Measurements from ENCODE around the gene PLEKHG3. TPM values are rescaled to one million over a fixed set of nuclear protein-coding genes. Genes with fewer than 3 reads are reported as not detected.

PLEKHG3 gene
- total RNA-seq, 4 donors from 2014 or later, result 58.1 to 273 (median 94.7) TPM

- intact Hi-C loops (cut with DNase I; ENCODE audit: low total_unique reads) (no loop called here), in situ Hi-C loops (cut with MboI; ENCODE audit: low pct_ligation_motif_present in 1 of 4, low pct_unique_long_range_greater_than_20kb in 1 of 4, low sequenced_read_pairs in 3 of 4) (no loop called here)
- Histone ChIP-seq H3K4me3 (no peak overlapping the region), H3K36me3 (peaks cover 0 to 19% (median 8%) of the 10 kb centered on the region in 4 donors), H3K27ac (peak overlapping the region; percentile 67 to 91 (median 88)), H3K9me3 (no peaks in the 10 kb centered on the region), H3K4me1 (peaks cover 44 to 68% (median 66%) of the 10 kb centered on the region in 4 donors), H3K27me3 (no peaks in the 10 kb centered on the region)
- no peak for DNase-seq
- TF ChIP-seq POLR2AphosphoS5 (IDR thresholded peaks at IDR 0.05) (peak in 1 of 3 donors; percentile 11), EP300 (IDR thresholded peaks at IDR 0.05; ENCODE audit: low read depth) (no peak)
- WGBS, 2 donors (ENCODE audit: low coverage in 1 of 2), result 71 to 79% methylated on average over 4 to 6 of the region's 6 CpGs
Measured at GRCh38 chr14:64725879-64726584, 21.8 kb downstream of the PLEKHG3 start.

- peaks cover 0 to 24% (median 11%) of the 10 kb centered on the region in 4 donors for H3K36me3 ChIP-seq
- H3K27me3 ChIP-seq, result no peaks in the 10 kb centered on the region
- in situ Hi-C loops (cut with MboI; ENCODE audit: low pct_ligation_motif_present in 1 of 4, low pct_unique_long_range_greater_than_20kb in 1 of 4, low sequenced_read_pairs in 3 of 4), result no loop called here
- H3K4me1 ChIP-seq, result peaks cover 39 to 63% (median 61%) of the 10 kb centered on the region in 4 donors
- no peaks in the 10 kb centered on the region for H3K9me3 ChIP-seq
- DNase-seq, result peak; percentile 92
- intact Hi-C loops (cut with DNase I; ENCODE audit: low total_unique reads), result no loop called here
- H3K27ac ChIP-seq, result peak overlapping the region; percentile 67 to 91 (median 88)
- H3K4me3 ChIP-seq, result no peak overlapping the region
- TF ChIP-seq POLR2AphosphoS5 (IDR thresholded peaks at IDR 0.05) (peak in 2 of 3 donors; percentile 77 to 82), CTCF (IDR thresholded peaks at IDR 0.05) (no peak), EP300 (IDR thresholded peaks at IDR 0.05; ENCODE audit: low read depth) (peak; percentile 32), POLR2A (IDR thresholded peaks at IDR 0.05) (no peak)
- WGBS, 2 donors (ENCODE audit: low coverage in 1 of 2), result 40% methylated on average over 5 of the region's 5 CpGs; no CpG with 5 or more reads in 1 of the 2 donors
Measured at GRCh38 chr14:64726585-64726890, 22.3 kb downstream of the PLEKHG3 start.

- 93% methylated on average over 18 of the region's 22 CpGs; no CpG with 5 or more reads in 1 of the 2 donors for WGBS, 2 donors (ENCODE audit: low coverage in 1 of 2)
- H3K27me3 ChIP-seq, result no peaks in the 10 kb centered on the region
- in situ Hi-C loops (cut with MboI; ENCODE audit: low pct_ligation_motif_present in 1 of 4, low pct_unique_long_range_greater_than_20kb in 1 of 4, low sequenced_read_pairs in 3 of 4) (no loop called here), intact Hi-C loops (cut with DNase I; ENCODE audit: low total_unique reads) (no loop called here)
- peaks cover 0 to 34% (median 15%) of the 10 kb centered on the region in 4 donors for H3K36me3 ChIP-seq
- H3K4me3 ChIP-seq, result no peak overlapping the region
- H3K4me1 ChIP-seq, result peaks cover 32 to 53% (median 50%) of the 10 kb centered on the region in 4 donors
- H3K9me3 ChIP-seq, result no peaks in the 10 kb centered on the region
- H3K27ac ChIP-seq, result peak overlapping the region in 3 of 4 donors; percentile 67 to 91 (median 71)
- DNase-seq, result no peak
- no peak for TF ChIP-seq CTCF (IDR thresholded peaks at IDR 0.05)
- no peak for TF ChIP-seq EP300 (IDR thresholded peaks at IDR 0.05; ENCODE audit: low read depth)
- no peak for TF ChIP-seq POLR2AphosphoS5 (IDR thresholded peaks at IDR 0.05)
- no peak for TF ChIP-seq POLR2A (IDR thresholded peaks at IDR 0.05)
Measured at GRCh38 chr14:64727551-64728071, 23.4 kb downstream of the PLEKHG3 start.

GRCh38 chr14:64728106-64728505, 23.9 kb downstream of the PLEKHG3 start:
- intact Hi-C loops (cut with DNase I; ENCODE audit: low total_unique reads) (no loop called here), in situ Hi-C loops (cut with MboI; ENCODE audit: low pct_ligation_motif_present in 1 of 4, low pct_unique_long_range_greater_than_20kb in 1 of 4, low sequenced_read_pairs in 3 of 4) (no loop called here)
- H3K9me3 ChIP-seq, result no peaks in the 10 kb centered on the region
- peaks cover 31 to 48% (median 46%) of the 10 kb centered on the region in 4 donors for H3K4me1 ChIP-seq
- WGBS, 2 donors (ENCODE audit: low coverage in 1 of 2), result 67% methylated on average over 6 of the region's 6 CpGs; no CpG with 5 or more reads in 1 of the 2 donors
- H3K27ac ChIP-seq, result peak overlapping the region in 2 of 4 donors; percentile 67 to 91
- DNase-seq, result no peak
- peaks cover 0 to 39% (median 17%) of the 10 kb centered on the region in 4 donors for H3K36me3 ChIP-seq
- TF ChIP-seq CTCF (IDR thresholded peaks at IDR 0.05) (no peak), POLR2A (IDR thresholded peaks at IDR 0.05) (no peak), POLR2AphosphoS5 (IDR thresholded peaks at IDR 0.05) (no peak)
- H3K4me3 ChIP-seq, result no peak overlapping the region
- H3K27me3 ChIP-seq, result no peaks in the 10 kb centered on the region
